Fibroblast of mammary gland (primary cell): Measurements from ENCODE around the gene MAU2.
"Not testable (repeated sequence)": the region's sequence is repeated elsewhere in the genome, so short reads cannot be mapped to it uniquely, and the experiment has no call there.

Source experiments
- DNase-seq: peaks from one replicate; pipeline ENCODE4 v3.0.0-alpha.2; 2010; ENCODE audit warnings: low read depth
- H3K4me3 ChIP-seq: 2 replicates; pipeline ENCODE4 v1.5.1; 2011; ENCODE audit warnings: low read depth, mild to moderate bottlenecking, low read length, moderate library complexity; ENCODE audit not compliant: control insufficient read depth
- CTCF ChIP-seq: conservative IDR thresholded peaks from 2 replicates; pipeline ENCODE4 v1.5.1; 2011; ENCODE audit warnings: low read depth, low read length, inconsistent platforms; ENCODE audit not compliant: control insufficient read depth, insufficient read depth

Gene MAU2

DNA sequence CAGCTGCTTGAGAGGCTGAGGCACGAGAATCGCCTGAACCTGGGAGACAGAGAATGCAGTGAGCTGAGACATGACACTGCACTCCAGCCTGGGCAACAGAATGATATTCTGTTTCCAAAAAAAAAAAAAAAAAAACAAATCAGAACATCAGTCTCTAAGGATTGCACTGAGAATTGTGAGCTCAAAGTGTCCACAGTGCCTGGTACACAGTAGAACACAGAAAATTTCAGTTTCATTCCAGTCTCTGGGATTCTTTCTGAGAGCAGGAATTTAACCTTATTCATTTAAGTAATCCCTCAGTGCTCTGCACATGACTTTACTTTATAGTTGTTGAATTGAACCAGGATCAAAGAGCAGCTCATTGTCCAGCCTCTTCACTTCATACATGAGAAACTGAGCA lies 58.9 kb downstream of the MAU2 start:
- no peak overlapping the region for H3K4me3 ChIP-seq
- TF ChIP-seq CTCF: no peak
- no peak for DNase-seq

DNA sequence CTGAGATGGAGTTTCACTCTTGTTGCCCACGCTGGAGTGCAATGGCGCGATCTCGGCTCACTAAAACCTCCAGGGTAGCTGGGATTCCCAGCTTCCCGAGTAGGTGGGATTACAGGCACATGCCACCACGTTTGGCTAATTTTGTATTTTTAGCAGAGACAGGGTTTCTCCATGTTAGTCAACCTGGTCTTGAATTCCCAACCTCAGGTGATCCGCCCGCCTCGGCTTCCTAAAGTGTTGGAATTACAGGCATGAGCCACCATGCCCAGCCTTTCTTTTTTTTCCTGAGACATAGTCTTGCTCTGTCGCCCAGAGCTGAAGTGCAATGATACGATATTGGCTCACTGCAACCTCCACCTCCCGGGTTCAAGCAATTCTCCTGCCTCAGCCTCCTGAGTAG lies 59.7 kb downstream of the MAU2 start:
- H3K4me3 ChIP-seq, DNase-seq: not testable (repeated sequence)

- no peak overlapping the region for H3K4me3 ChIP-seq
- no peak for DNase-seq
These were observed 60.6 kb downstream of the MAU2 start for GRCh38 chr19:19381007-19381926.

GRCh38 chr19:19382118-19382517 lies 61.5 kb downstream of the MAU2 start:
- DNase-seq: no peak
- no peak overlapping the region for H3K4me3 ChIP-seq
- no peak for TF ChIP-seq CTCF

More at GRCh38 chr19:19381007-19381926, 60.6 kb downstream of the MAU2 start:
- no peak for TF ChIP-seq CTCF

GRCh38 chr19:19384486-19384885 lies 63.9 kb downstream of the MAU2 start:
- no peak for DNase-seq
- no peak for TF ChIP-seq CTCF
- peak overlapping the region; percentile 51 for H3K4me3 ChIP-seq

GRCh38 chr19:19385131-19385895 lies 64.7 kb downstream of the MAU2 start:
- peak; percentile 99 for DNase-seq
- peak overlapping the region; percentile 80 for H3K4me3 ChIP-seq
- TF ChIP-seq CTCF: no peak
